GM21447 (cell line): ENCODE results near the gene PADI1.

ENCODE experiments used
- ATAC-seq: cut with Tn5 transposase; IDR thresholded peaks from one replicate; pipeline ENCODE4 v1.9.1; 2021; ENCODE audit not compliant: unreplicated experiment

PADI1 gene

DNA sequence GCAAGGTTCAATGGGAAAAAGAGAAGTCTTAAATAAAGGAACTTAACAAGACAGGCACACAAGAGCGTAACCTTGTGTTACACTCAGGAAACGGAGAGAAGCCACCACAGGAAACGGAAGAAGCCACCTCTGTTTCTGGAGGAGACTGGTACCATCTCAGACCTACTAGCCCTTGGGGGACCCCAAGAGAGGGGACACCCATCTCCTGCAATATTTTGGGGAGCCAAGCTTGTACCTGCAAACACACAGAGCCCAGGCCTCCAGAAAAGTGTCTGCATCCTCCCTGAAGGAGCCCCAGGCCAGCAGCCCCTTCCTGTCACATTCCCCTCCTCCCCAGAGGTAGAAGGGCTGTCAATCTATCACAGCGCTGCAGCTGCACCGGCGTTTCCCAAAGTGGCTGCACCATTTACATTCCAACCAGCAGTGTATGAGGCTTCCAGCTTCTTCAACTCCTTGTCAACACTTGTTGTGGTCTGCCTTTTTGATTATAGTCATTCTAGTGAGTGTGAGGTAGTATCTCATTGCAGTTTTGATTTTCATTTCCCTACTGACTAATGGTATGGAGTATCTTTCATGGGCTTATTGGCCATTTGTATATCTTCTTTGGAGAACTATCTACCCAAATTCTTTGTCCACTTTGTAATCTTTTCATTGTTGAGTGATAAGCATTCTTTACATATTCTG is 23.0 kb upstream of the PADI1 start:
- ATAC-seq = no peak

- ATAC-seq = no peak
Observed at GRCh38 chr1:17183388-17184160, 21.4 kb upstream of the PADI1 start.

DNA sequence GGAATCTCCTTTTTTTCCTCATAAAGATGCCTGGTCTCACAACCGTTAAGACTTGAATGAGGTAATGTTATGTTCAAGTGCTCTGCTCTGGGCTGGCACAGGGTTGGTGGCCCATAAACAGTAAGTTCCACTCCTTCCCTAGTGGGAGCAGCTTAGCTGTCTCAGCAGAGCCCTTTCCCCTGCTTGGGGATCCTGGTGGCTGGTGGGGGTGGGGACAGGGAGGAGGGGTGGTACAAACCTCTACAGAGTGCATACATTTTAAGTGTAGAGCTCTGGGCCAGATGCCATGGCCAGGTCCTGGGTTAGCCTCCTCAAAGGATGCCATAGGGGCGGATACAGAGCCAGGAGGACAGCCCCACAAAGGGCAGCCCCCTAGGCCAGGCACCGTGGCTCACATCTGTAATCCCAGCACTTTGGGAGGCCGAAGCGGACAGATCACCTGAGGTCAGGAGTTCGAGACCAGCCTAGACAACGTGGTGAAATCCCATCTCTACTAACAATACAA is 20.7 kb upstream of the PADI1 start:
- no peak for ATAC-seq

- ATAC-seq = no peak
Observed at GRCh38 chr1:17184822-17185484, 20.0 kb upstream of the PADI1 start.

DNA sequence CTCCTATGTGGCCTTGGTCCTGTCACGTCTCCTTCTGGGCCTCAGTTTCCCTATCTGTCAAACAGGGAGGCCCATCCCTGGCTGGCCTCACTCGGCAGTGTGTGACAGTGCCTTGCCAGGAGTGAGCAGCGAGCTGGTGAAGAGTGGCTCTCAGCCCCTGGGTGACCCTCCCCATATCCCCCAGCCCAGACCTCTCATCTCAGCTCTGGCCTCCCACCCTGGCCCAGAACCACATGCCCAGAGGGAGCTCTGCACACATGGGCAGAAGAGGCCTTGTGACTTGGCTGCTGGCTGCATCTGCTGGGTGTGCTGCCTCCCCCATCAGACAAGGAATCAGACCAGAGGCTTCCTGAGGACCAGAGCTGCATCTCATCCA is 19.5 kb upstream of the PADI1 start:
- ATAC-seq = no peak

DNA sequence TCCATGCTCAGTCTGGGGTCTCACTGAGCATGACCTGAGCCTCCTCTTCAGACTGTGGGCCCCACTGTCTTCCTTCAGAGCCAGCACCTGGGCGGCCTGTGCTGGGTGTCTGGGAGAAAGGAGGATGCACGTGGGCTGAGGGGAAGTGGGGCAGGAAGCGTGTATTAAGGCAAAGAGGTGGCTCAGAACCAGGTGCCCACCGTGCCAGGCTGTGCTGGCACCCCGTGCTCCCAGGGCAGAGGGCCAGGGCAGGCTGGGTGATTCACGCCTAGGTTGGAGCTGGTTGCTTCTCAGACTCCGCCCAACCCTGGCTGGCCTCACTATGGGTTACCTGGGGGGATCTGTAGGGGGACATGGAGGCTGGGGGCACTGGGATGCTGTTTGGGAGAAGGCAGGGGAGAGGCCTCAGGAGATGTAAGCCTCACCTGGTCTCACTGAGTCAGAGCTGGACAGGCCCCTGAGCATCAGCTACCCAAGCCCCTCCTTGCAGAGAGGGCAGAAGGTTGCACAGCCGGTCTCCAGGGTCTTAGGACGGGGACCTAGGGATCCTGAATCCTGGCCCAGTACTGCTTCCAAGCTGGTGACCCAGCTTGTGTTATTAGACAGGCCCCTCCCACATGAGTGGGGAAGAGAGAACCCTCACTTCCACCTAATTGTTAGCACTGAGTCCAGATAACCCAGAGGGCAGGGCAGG is 18.6 kb upstream of the PADI1 start:
- ATAC-seq = no peak

DNA sequence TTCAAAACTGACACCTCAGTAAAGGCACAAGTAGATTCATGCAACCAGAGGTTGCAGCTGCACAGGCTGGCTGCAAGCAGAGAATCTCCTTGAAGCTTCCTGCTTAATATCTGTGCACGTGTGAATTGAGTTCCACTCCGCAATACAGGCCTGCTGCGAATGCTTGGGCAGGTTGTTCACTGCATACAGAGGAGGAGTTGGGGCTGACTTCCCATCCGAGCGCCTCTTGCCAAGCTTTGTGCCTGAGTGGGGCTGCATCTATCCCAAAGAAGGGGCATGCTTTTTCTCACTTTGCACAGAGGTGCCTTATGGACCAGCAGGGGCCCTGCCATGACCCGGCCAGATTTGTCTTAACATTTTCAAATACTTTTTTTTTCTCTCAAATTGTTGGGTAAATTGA is 17.9 kb upstream of the PADI1 start:
- no peak for ATAC-seq

DNA sequence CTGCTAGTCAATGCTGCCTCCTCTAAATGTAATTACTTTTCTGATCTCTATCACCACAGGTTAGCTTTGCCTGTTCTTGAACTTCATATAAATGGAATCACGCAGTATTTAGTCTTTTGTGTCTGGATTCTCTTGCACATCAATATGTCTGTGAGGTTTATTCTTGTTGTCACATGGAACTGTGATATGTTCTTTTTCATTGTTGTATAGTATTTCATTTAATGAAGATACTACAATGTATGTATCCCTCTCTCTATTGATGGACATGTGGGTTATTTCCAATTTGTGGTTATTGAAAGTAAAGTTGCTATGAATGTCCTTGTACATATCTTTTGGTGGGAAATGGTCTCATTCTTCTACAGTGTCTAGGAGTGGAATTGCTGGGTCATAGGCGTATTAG is 16.7 kb upstream of the PADI1 start:
- no peak for ATAC-seq

DNA sequence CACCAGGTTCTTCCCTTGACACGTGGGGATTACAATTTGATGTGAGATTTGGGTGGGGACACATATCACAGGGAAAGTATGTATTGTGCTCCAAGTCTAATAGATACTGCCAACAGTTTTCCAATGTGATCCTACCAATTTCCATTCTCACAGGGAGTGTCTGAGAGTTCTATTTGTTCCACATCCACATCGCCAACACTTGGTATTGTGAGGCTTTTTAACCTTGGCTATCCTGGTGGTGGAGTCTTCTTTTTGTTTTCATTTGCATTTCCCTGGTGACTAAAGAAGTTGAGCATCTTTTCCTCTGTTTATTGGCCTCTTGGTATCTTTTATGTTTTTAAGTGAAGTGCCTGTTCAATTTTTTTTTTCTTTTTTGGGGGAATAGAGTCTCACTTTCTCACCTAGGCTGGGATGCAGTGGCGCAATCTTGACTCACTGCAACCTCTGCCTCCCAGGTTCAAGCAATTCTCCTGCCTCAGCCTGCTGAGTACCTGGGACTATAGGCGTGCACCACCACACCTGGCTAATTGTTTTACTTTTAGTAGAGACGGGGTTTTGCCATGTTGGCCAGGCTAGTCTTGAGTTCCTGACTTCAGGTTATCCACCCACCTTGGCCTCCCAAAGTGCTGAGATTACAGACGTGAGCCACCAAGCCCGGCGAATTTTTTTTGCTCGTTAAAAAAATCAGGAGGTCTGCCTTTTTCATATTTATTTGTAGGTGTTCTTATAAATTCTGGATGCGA is 15.9 kb upstream of the PADI1 start:
- no peak for ATAC-seq

- ATAC-seq = no peak
Observed at GRCh38 chr1:17189632-17189990, 15.3 kb upstream of the PADI1 start.

GRCh38 chr1:17190010-17190995 is 14.6 kb upstream of the PADI1 start:
- no peak for ATAC-seq

DNA sequence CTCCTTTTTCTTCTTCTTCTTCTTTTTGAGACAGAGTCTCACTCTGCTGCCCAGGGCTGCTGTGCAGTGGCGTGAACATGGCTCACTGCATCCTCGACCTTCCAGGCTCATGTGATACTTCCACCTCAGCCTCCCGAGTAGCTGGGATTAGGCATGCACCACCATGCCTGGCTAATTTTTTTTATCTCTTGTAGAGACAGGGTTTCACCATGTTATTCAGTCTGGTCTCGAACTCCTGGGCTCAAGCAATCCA is 13.0 kb upstream of the PADI1 start:
- ATAC-seq = no peak

DNA sequence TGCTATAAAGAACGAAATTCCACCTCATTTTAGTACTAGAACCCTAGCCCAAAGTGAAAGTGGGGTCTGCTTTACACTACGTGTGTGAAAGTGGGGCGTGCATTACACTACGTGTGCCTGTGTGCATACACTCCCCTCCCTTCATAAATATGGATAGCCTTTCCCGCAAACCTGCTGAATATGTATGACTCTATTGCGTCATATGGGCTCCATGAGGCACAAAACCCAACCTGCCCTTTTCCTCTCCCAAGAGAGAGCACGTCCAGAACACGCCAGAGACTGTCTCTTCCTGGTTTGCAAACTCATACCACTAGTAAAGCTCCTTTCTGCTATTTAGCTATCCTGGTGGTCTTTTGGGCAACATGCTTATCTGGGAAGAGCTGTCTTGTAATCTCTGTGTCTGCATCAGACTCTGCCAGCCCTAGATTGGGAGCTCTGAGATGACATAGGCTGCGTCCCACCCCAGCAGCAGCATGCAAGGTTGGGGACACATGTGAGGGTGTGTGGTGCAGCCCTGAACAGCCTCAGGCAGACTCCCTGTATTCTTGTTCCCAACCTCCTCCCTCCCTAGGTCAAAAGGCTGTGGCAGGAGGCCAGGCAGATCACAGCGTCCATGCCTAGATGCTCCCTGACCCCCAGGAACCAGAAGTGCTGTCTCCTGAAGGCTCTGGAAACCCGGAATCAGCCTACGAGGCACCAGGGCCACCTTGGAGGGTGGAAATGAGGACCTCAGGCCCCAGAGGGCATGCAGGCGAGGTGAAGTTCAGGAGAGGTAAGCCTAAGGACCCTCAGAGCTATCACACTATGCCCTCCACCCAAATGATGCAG is 12.3 kb upstream of the PADI1 start:
- ATAC-seq = no peak

- no peak for ATAC-seq
Observed at GRCh38 chr1:17193222-17194132, 11.5 kb upstream of the PADI1 start.

DNA sequence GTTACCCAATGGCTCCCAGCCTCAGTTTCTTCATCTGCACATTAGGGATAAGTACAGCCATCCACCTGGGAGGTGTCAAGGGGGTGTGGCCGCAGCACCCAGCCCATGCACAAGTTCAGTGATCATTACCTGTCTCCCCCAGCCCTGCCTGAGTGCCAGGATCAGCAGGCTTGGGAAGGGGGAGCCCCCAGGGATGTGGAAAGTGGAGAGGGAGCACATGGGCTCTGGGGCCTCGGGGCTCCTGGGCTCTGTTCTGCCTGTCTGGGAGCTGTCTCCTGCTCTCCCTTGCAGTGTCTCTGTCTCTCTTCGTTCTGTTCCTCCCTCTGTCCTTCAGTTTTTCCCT is 10.8 kb upstream of the PADI1 start:
- no peak for ATAC-seq

GRCh38 chr1:17194615-17195528 is 10.1 kb upstream of the PADI1 start:
- ATAC-seq = no peak

DNA sequence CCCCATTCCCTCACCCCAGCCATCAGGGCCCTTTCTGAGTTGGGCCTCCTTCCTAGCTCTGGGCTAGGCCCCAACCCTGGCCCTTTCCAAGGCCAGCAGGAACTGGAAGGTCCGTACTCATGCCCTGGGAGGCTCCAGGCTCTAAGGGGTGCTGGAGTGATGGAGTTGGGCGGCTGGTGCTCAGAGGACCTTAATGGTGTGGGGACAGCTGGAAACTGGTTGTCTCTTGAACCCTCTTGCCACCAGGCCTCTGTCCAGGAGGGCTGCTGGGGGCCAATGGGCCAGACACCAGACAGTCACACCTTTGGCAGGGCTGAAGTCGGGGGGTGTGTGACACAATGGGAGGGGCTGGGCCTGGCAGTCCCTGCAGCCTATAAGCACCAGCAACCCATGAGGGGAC is 9.2 kb upstream of the PADI1 start:
- ATAC-seq = no peak
